Neural cell (in vitro differentiated cells): ENCODE results near the gene FARP2.

Experiments
- CTCF ChIP-seq: fragments of 450-650 bp; IDR thresholded peaks from 2 replicates; pipeline ENCODE4 v1.5.1; 2014; ENCODE audit warnings: antibody characterized with exemption, mild to moderate bottlenecking, moderate library complexity; ENCODE audit not compliant: poor library complexity, severe bottlenecking
- EP300 ChIP-seq: fragments of 450-650 bp; conservative IDR thresholded peaks from 2 replicates; pipeline ENCODE4 v1.6.1; 2014; ENCODE audit warnings: antibody characterized with exemption, mild to moderate bottlenecking, moderate library complexity; ENCODE audit not compliant: poor library complexity, severe bottlenecking
- EZH2 ChIP-seq: fragments of 200-600, 300-800 bp; shearing (Covaris generic), sonication (generic); IDR thresholded peaks from 2 replicates; pipeline ENCODE4 v1.6.1; 2014; ENCODE audit warnings: antibody characterized with exemption, low read length, borderline replicate concordance, mild to moderate bottlenecking; ENCODE audit not compliant: insufficient read depth, poor library complexity, severe bottlenecking
- POLR2AphosphoS5 ChIP-seq: IDR thresholded peaks from 2 replicates; pipeline ENCODE4 v1.6.1; 2012
- RAD21 ChIP-seq: fragments of 450-650 bp; conservative IDR thresholded peaks from 2 replicates; pipeline ENCODE4 v1.6.1; 2014; ENCODE audit warnings: antibody characterized with exemption, mild to moderate bottlenecking, moderate library complexity
- TAF1 ChIP-seq: IDR thresholded peaks from 2 replicates; pipeline ENCODE4 v1.6.1; 2012; ENCODE audit warnings: low read depth
- TF ChIP-seq, protein P1 (sequence below): IDR thresholded peaks from 2 replicates; pipeline ENCODE4 v1.6.1; 2012; ENCODE audit warnings: borderline replicate concordance

- TF ChIP-seq EP300 (no peak), POLR2AphosphoS5 (no peak), CTCF (no peak), TAF1 (no peak), EZH2 (no peak), RAD21 (no peak)
- TF ChIP-seq, protein P1, sequence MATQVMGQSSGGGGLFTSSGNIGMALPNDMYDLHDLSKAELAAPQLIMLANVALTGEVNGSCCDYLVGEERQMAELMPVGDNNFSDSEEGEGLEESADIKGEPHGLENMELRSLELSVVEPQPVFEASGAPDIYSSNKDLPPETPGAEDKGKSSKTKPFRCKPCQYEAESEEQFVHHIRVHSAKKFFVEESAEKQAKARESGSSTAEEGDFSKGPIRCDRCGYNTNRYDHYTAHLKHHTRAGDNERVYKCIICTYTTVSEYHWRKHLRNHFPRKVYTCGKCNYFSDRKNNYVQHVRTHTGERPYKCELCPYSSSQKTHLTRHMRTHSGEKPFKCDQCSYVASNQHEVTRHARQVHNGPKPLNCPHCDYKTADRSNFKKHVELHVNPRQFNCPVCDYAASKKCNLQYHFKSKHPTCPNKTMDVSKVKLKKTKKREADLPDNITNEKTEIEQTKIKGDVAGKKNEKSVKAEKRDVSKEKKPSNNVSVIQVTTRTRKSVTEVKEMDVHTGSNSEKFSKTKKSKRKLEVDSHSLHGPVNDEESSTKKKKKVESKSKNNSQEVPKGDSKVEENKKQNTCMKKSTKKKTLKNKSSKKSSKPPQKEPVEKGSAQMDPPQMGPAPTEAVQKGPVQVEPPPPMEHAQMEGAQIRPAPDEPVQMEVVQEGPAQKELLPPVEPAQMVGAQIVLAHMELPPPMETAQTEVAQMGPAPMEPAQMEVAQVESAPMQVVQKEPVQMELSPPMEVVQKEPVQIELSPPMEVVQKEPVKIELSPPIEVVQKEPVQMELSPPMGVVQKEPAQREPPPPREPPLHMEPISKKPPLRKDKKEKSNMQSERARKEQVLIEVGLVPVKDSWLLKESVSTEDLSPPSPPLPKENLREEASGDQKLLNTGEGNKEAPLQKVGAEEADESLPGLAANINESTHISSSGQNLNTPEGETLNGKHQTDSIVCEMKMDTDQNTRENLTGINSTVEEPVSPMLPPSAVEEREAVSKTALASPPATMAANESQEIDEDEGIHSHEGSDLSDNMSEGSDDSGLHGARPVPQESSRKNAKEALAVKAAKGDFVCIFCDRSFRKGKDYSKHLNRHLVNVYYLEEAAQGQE = no peak
These were observed 7.3 kb downstream of the FARP2 start for GRCh38 chr2:241363426-241363825.
